Heart left ventricle (tissue), 13 donors: ENCODE measurements around the gene TOLLIP.

ENCODE experiments used
- POLR2A ChIP-seq, 2 donors: fragments of 450-650 bp; IDR thresholded peaks; one replicate each; pipeline ENCODE4 v1.6.1; 2017; ENCODE audit warnings: antibody characterized with exemption in 2 of 2, mild to moderate bottlenecking in 2 of 2, moderate library complexity in 2 of 2
- TF ChIP-seq, protein P1 (sequence below), 12 donors: fragments of 200-600 bp; sonication (generic) in 4 of 12; IDR thresholded peaks; one replicate each; pipeline versions ENCODE4 v1.5.0 to v1.8.0; 2018 to 2022; ENCODE audit warnings: antibody characterized with exemption in 12 of 12, mild to moderate bottlenecking in 5 of 12
- donor health status: ischemic (EF 13 %, LVEDD 7.1; RV severe dilation, severe dysfunction).
- donor health status: DM: no; HTN: yes; CAD: no.
- donor health status: DM: no; HTN: no; CAD: no.
- donor health status: ischemic (EF 25% LVEDD 6.9; RV normal size, moderate dysfunction).
- donor health status: ischemic (EF 25% LVEDD 5.7; RV mildly dilated, moderate dysfunction).
- donor health status: ischemic (EF 35%, LVEDD 5.7; RV mildly dilated, moderate dysfunction).
- donor health status: nonischemic (EF 11% LVEDD 7.7; RV severe dilation, severe dysfunction).
- donor health status: DM: yes; HTN: yes; CAD: no.
- donor health status: PGD.
- donor health status: ischemic (EF 29% LVEDD 5.4; RV normal size, mild dysfunction).
- donor health status: nonischemic (EF 23%, LVEDD 6.1; RV moderate dilation, normal function).

DNA sequence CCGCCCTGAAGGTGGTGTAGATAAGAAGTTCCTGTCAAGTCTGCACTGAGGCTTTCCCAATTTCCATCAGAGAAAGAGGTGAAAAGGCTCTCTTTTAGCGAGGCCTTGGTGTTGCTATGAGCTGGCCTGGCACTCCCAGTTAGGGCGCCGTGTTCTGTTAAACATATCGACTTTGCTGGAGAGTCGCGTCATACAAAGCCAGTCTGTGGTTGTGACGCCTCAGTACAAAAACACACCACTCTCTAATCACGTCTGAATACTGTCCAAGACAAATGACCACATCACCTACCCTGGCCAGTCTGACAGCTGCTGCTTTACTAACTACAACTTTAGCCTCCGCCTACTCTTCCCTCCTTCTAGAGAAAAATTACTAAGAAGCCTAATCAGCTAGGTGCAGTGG is 8.0 kb upstream of the TOLLIP start:
- TF ChIP-seq, protein P1, sequence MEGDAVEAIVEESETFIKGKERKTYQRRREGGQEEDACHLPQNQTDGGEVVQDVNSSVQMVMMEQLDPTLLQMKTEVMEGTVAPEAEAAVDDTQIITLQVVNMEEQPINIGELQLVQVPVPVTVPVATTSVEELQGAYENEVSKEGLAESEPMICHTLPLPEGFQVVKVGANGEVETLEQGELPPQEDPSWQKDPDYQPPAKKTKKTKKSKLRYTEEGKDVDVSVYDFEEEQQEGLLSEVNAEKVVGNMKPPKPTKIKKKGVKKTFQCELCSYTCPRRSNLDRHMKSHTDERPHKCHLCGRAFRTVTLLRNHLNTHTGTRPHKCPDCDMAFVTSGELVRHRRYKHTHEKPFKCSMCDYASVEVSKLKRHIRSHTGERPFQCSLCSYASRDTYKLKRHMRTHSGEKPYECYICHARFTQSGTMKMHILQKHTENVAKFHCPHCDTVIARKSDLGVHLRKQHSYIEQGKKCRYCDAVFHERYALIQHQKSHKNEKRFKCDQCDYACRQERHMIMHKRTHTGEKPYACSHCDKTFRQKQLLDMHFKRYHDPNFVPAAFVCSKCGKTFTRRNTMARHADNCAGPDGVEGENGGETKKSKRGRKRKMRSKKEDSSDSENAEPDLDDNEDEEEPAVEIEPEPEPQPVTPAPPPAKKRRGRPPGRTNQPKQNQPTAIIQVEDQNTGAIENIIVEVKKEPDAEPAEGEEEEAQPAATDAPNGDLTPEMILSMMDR (IDR thresholded peaks at IDR 0.05), result no peak
- TF ChIP-seq POLR2A (IDR thresholded peaks at IDR 0.05), result no peak
